Kidney (tissue), 14 donors: Measurements from ENCODE around the gene RNF31. TPM values are rescaled to one million over a fixed set of nuclear protein-coding genes. Genes with fewer than 3 reads are reported as not detected.

Experiments
- DNase-seq, 5 donors: peaks; one replicate each; pipeline ENCODE4 v3.0.0-alpha.2; 2013 to 2020
- FAIRE-seq: peaks from 2 replicates; lab custom pipeline; 2012; peaks lifted over from hg19 to GRCh38; lab: Jason Lieb, UNC
- H3K27ac ChIP-seq, 2 donors: one replicate each; pipeline ENCODE4 v1.7.0; 2013; ENCODE audit warnings: low read depth in 2 of 2, low read length in 2 of 2, inconsistent platforms in 1 of 2
- H3K27me3 ChIP-seq: one replicate; pipeline ENCODE4 v1.7.1; 2013; ENCODE audit warnings: low read length, inconsistent platforms; ENCODE audit not compliant: control insufficient read depth, insufficient read depth
- H3K36me3 ChIP-seq, 3 donors: one replicate each; pipeline versions ENCODE4 v1.7.0 to v1.7.1; 2013; ENCODE audit warnings: low read length in 3 of 3, control low read depth in 1 of 3, inconsistent platforms in 1 of 3; ENCODE audit not compliant: insufficient read depth in 3 of 3, control insufficient read depth in 2 of 3
- H3K4me1 ChIP-seq, 3 donors: one replicate each; pipeline versions ENCODE4 v1.7.0 to v1.7.1; 2013; ENCODE audit warnings: low read length in 3 of 3, inconsistent platforms in 1 of 3, low read depth in 1 of 3; ENCODE audit not compliant: control insufficient read depth in 2 of 3, insufficient read depth in 2 of 3
- H3K4me3 ChIP-seq, 3 donors: one replicate each; pipeline versions ENCODE4 v1.7.0 to v1.8.1; 2013; ENCODE audit warnings: low read length in 3 of 3, control low read depth in 1 of 3, inconsistent platforms in 1 of 3
- H3K9ac ChIP-seq, 3 donors: one replicate each; pipeline versions ENCODE4 v1.7.0 to v1.7.1; 2013; ENCODE audit warnings: low read length in 3 of 3, control low read depth in 1 of 3, inconsistent platforms in 1 of 3
- H3K9me3 ChIP-seq, 3 donors: one replicate each; pipeline versions ENCODE4 v1.7.0 to v1.7.1; 2013; ENCODE audit warnings: low read length in 3 of 3, control low read depth in 1 of 3, inconsistent platforms in 1 of 3; ENCODE audit not compliant: control insufficient read depth in 2 of 3, insufficient read depth in 1 of 3
- CTCF ChIP-seq: IDR thresholded peaks from 3 replicates; pipeline ENCODE4 v1.5.1; 2012; ENCODE audit warnings: mild to moderate bottlenecking, moderate library complexity, borderline replicate concordance; ENCODE audit not compliant: insufficient read depth; ENCODE audit errors: extremely low read depth
- intact Hi-C: fragments of 100-400 bp; cut with DNase I; formaldehyde crosslinking; loops from one replicate; pipeline ENCODE4 v1.11.1; 2022
- polyA plus RNA-seq: library from polyadenylated mRNA; stranded (reverse); fragments of 350-450 nt; fragmentation: Illumina TruSeq; extraction: RNeasy Lipid Tissue Mini Kit (QIAGEN cat#74804); gene quantifications from one replicate; pipeline ENCODE4 v1.2.3, GENCODE V29; 2014; ENCODE audit warnings: low read depth, low replicate concordance; ENCODE audit not compliant: insufficient read depth
- total RNA-seq: library from RNA; stranded (reverse); fragmentation: NEBNext Ultra II Directional; extraction: Animal tissue kit (Norgen Biotek cat#: 25700); gene quantifications from one replicate; pipeline ENCODE4 v1.2.1, GENCODE V29; 2021
- donor health status: control.
- donor health status: control.
- donor health status: control.
- donor health status: control.
- donor health status: control.
- donor health status: DM: yes; HTN: yes; CAD: no.
- donor health status: Normal renal cell carcinoma (clear cell type).

RNF31 gene
- total and polyA plus RNA-seq, 2 donors from 2014 or later = 64.0 to 69.0 TPM

GRCh38 chr14:24135584-24135833, 11.8 kb upstream of the RNF31 start:
- intact Hi-C loops = no loop called here
- Histone ChIP-seq H3K36me3 (peaks cover 0 to 23% (median 14%) of the 10 kb centered on the region in 3 donors), H3K27ac (peak overlapping the region; percentile 63 to 92), H3K9ac (peak overlapping the region in 2 of 3 donors; percentile 40 to 72), H3K27me3 (no peaks in the 10 kb centered on the region), H3K9me3 (no peaks in the 10 kb centered on the region), H3K4me3 (peak overlapping the region; percentile 62 to 70 (median 67)), H3K4me1 (peaks cover 0 to 43% (median 21%) of the 10 kb centered on the region in 3 donors)
- TF ChIP-seq CTCF = no peak
- no peak for FAIRE-seq
- no peak for DNase-seq

GRCh38 chr14:24135834-24136683, 11.2 kb upstream of the RNF31 start, which contains the start of gene PSME1:
PSME1 (plus strand) TSS chr14:24136194; CDS start chr14:24136263, 69 bp downstream.
- Histone ChIP-seq H3K4me1 (peaks cover 0 to 44% (median 16%) of the 10 kb centered on the region in 3 donors), H3K27me3 (no peaks in the 10 kb centered on the region), H3K9me3 (no peaks in the 10 kb centered on the region), H3K9ac (peak within 1 kb of the TSS; percentile 40 to 77 (median 72)), H3K27ac (peak within 1 kb of the TSS; percentile 92), H3K4me3 (peak within 1 kb of the TSS; percentile 62 to 84 (median 67)), H3K36me3 (peaks cover 0 to 23% (median 14%) of the 10 kb centered on the region in 3 donors)
- DNase-seq = peak; percentile 94 to 98 (median 96)
- no peak for TF ChIP-seq CTCF
- intact Hi-C loops = no loop called here
- no peak for FAIRE-seq

- no peaks in the 10 kb centered on the region for H3K9me3 ChIP-seq
- TF ChIP-seq CTCF = no peak
- no peaks in the 10 kb centered on the region for H3K27me3 ChIP-seq
- H3K9ac ChIP-seq = peak overlapping the region in 2 of 3 donors; percentile 54 to 77
- peak overlapping the region; percentile 40 to 92 for H3K27ac ChIP-seq
- FAIRE-seq (no peak), DNase-seq (no peak)
- peak overlapping the region; percentile 50 to 84 (median 62) for H3K4me3 ChIP-seq
- intact Hi-C loops = no loop called here
- H3K4me1 ChIP-seq = peaks cover 0 to 42% (median 15%) of the 10 kb centered on the region in 3 donors
- peaks cover 0 to 23% (median 14%) of the 10 kb centered on the region in 3 donors for H3K36me3 ChIP-seq
Measured at GRCh38 chr14:24136684-24137528, 10.4 kb upstream of the RNF31 start.
